IPS-NIHi7 (cell line): ENCODE data around the gene EFEMP2.
"Not testable (repeated sequence)": the region's sequence is repeated elsewhere in the genome, so short reads cannot be mapped to it uniquely, and the experiment has no call there.

ENCODE experiments used
- DNase-seq: peaks from one replicate; pipeline ENCODE4 v3.0.0; 2012; ENCODE audit warnings: mixed read lengths; ENCODE audit errors: extremely low spot score

EFEMP2 gene

DNA sequence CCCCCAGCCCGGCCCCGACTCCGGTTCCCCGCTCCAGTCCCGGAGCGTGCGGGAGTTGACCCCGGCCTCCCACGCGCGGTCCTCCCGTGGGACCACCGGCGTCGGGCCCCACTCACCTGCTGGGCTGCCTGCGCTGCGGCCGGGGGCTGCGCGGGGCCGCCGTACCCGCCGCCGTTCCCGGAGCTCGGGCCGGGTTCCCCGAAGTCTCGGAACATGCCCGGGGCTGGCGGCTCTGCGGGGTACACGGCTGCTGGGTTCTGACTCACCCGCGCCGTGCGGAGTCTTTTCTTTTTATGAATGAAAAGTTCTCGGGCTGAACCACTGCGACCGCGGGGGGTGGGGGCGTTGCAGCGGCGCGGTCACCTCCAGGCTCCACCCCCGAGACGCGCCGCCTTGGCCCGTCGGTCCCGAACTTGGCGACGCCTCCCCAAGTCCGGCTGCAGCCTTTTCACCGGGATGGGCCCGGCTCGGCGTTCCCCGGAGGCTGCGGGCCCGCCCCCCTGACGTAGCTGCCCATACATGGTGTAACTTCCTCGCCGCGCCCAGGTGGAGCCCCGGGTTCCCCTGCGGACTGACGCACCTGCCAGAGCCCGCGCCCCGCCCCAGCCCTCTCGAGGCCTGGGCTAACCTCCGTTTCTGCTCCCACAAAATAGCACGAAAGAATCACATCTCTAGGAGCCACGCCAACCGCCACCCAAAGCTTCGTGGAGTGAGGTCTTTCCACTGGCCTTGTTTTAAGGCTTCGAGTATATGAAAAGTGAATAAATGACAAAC, 27.7 kb upstream of the EFEMP2 start, which contains the start of gene FOSL1:
FOSL1 (minus strand) TSS at position 264 of the 774 bp plus-strand sequence; CDS start at position 215, 49 bp downstream.
- peak; percentile 92 for DNase-seq

DNA sequence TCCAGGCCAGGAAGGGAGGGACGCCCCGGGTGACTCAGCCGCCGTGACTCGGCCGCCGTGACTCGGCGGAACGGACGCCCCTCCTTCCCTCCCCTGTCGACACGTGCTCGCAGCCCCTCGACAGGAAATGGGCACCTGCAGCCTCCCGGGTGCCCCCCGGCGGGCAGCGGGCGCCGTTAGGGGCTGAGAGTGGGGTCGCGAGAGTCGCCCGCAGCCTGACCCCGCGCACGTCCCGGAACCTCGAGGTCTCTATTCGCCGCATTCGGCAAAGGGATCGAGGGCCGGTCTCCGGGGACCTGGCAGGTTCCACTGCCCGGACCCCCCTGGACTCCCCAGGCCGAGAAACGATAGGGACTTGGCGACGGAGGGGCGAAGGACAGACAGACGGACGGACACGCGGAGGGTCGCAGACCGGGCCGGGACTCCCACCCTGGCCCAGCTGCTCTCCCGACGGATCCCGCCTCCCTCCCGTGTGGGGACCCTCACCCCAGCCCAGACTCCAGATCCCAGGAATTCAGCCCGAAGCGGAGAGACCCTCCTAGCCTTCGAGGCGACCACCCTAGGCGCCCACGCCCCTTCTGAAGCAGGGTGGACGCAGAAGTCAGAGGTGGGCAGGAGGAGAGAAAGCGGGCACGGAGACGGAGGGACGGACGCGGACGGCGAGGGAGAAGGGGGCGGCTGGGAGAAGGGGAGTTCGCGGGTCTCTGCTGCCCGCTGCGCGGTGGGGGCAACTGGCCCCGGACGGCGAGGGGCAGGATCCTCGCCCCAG, 26.9 kb upstream of the EFEMP2 start:
- DNase-seq: peak; percentile 53

GRCh38 chr11:65898656-65899355, 26.2 kb upstream of the EFEMP2 start:
- DNase-seq: no peak

DNA sequence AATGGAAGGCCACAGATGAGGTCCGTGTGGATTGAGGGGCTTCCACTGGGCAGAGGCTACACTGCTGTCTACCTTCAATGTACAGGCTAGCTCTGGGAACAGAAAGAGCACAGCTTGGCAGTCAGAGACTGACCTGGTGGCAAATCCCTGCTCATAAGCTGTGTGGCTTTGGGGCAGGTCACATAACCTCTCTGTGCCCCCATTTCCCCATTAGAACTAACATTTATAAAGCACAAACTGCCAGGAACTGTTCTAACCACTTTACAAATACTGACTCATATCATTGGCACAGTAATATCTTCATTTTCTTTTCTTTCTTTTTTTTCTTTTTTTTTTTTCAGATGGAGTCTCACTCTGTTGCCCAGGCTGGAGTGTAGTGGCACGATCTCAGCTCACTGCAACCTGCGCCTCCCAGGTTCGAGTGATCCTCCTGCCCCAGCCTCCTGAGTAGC, 24.4 kb upstream of the EFEMP2 start:
- no peak for DNase-seq

- DNase-seq: no peak
Measured at GRCh38 chr11:65896034-65896999, 23.7 kb upstream of the EFEMP2 start.

DNA sequence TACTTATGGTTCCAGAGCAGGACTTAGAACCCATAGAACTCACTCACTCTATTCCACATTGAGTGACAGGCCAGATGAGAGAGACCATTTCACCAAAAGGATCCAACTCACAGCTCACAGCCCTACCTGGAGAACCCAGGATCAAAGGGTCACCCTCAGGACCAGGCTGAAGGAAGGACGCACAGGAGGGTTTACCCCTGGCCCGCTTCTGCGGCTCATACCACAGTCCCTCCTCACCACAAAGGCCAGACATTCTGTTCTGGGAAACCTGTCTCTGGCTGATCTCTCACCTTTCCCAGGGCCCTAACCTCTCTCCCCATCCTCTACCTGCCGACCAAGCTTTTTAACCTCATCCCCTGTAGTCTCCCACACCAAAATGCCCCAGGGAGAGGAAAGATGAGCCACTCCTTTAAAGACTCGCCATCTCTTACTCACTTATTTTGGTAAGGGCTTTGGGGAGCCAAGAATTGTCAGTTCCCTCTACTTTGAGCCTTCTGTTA, 22.9 kb upstream of the EFEMP2 start:
- DNase-seq: no peak

- no peak for DNase-seq
Measured at GRCh38 chr11:65894034-65894591, 21.5 kb upstream of the EFEMP2 start.

DNA sequence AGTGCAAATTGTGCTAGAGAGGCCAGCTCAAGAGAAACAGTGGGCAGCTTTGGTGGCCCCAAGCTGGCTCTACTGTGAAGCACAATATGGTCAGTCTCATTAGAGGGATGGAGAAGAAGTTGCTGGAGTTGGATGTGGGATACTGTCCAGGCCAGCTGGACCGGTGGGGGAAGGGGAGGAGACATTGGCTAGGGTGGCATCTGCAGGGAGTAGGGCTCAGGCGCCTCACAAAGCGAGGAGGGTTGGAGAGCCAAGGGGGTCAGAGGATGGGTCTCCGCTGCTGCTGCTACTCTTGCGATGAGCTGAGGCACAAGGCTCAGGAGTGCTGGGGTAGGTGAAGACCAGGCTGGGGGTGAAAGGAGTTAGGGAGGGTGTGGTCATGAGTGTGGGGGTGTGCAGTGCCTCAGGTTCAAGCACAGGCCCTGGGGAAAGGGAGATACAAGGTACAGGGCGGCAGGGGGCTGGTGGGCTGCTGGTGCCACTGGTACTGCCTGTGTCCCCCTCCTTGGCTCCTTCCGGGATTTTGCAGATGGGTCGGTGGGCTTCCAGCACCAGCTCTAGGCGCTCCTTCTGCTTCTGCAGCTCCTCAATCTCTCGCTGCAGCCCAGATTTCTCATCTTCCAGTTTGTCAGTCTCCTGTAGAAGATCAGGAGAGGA, 20.2 kb upstream of the EFEMP2 start:
- no peak for DNase-seq

GRCh38 chr11:65892137-65892540, 19.5 kb upstream of the EFEMP2 start:
- not testable (repeated sequence) for DNase-seq

DNA sequence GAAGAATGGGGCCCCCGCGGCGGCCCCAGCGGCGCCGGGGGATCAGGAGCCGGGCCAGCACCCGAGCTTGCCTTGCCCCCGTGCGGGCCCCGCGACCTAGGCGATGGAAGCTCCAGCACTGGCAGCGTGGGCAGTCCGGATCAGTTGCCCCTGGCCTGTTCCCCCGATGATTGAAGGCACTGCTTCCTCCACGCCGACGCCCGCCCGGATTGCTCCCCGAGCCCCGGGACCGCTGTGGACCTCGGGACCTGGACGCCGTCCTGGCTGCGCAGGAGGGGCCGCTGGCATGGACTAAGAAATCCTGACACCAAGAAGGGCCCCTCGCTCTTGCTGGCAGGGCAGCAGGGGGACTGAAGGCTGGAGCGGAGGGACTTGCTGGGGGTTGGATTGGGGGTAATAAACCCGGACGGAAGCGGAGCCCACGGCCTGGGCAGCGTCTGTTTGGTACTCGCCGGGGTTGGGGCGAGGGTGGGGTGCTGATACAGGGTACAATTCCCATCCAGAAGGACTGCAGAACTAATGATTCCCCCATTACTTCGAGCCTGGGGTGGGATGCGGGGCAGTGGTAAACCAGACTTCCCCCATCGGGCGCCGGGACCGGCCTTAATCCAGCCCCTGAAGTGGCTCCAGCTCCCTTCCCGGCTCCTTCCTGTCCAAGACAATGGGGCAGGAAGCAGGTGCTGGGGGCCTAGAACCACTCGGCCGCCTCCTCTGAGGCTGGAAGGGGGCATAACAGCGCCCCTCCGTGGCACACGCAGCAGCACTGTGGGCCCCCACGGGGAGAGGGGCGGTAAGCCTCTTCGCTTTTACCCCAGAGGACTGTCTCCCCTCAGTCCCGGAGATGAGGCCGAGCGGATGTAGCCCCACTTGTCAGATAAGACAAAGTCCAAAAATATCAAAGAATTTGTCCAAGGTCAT, 18.9 kb upstream of the EFEMP2 start:
- peak; percentile 69 for DNase-seq

- peak; percentile 89 for DNase-seq
Measured at GRCh38 chr11:65890324-65891218, 18.0 kb upstream of the EFEMP2 start, which contains the start of gene CCDC85B. TSS of gene CCDC85B (plus strand) at chr11:65890673. CDS start at chr11:65890784, 111 bp downstream.

- peak; percentile 96 for DNase-seq
Measured at GRCh38 chr11:65888163-65888814, 15.7 kb upstream of the EFEMP2 start, which contains the start of gene FIBP. TSS of gene FIBP (minus strand) at chr11:65888471. CDS start at chr11:65888418, 53 bp downstream.

GRCh38 chr11:65887723-65888162, 15.1 kb upstream of the EFEMP2 start:
- no peak for DNase-seq

DNA sequence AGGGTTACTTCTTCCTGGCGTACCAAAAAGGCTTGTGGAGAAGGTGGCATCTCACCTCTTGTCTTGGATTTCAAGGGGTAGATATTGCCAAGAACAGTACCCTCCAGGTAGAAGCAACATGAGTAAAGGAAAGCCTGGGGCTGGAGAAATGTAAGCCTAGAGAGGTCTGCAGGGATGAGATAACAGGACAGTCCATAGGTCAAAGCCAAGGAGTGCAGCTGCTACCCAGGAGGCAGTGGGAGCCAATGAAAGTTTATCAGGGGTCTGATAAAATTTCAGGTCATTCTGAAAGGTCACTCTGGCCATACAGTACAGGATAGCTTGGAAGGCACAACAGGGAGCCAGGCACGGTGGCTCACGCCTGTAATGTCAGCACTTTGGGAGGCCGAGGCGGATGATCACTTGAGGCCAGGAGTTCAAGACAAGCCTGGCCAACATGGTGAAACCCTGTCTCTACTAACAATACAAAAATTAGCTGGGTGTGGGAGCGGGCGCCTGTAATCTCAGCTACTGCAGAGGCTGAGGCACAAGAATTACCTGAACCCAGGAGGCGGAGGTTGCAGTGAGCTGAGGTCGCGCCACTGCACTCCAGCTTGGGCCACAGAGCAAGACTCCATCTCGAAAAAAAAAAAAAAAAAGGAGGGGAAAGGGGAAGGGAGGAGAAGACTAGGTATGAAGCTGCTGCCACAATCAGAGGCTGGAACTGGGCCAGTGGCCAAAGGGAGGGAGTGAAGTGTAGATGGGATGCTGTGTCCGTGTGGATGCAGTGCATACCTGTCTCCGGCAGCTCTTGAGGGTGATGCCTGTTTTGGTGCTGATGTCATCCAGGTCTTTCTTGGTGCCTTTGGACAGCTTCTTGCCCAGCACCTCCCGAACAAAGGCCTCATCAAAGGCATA, 14.5 kb upstream of the EFEMP2 start:
- no peak for DNase-seq

DNA sequence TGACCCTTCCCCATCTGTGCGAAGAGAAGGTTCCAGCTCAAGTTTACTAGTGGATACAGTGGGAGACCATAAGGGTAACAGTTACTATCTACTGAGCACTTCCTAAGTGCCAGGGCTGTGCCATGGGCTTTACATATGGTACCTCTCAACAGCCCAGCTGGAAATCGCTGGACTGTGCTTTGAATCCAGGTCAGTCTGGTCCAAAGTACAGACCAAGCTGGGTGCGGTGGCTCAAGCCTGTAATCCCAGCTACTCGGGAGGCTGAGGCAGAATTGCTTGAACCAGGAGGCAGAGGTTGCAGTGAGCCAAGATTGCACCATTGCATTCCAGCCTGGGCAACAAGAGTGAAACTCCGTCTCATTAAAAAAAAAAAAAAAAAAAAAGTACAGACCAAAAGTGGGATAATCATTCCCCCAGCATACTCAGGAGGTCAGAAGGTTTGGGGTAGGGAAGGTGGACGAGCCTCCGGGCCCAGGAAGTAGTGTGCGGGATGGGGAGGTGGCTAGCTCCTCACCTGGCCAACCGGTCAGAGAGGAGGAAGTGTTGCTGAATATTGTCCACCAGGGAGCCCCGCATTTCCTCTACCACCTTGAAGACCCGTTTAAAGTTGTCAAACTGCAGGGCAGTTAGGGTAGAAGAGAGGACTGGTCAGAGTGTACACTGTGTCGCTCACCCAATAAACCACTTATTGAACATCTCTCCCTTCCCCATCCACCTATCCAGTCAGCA, 13.4 kb upstream of the EFEMP2 start:
- no peak for DNase-seq
